ENCODE results near the gene LHFPL5. TPM values are rescaled to one million over a fixed set of nuclear protein-coding genes. Genes with fewer than 3 reads are reported as not detected.

LHFPL5 gene
- total and polyA plus RNA-seq, 2 of the 8 experiments (the other 6 are each of a cell fraction or from before 2014, with no cell fraction given) = 0.03 TPM; not detected in 1

DNA sequence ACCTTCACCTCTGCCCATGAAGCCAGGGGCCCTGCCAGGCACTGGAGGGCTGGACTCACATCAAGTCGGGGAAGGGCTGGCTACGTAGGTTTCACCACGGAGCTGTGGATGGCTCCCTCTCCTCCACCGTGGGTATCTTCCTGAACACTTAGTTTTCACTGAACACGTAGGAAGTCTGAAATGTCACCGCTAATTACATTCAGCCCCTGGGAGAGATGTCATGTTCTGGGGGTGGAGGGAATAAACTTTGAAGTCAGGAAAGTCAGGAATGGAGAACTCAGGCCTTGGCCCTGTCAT lies 6.5 kb downstream of the LHFPL5 start:
- no peak overlapping the region for H4K91ac ChIP-seq (replicated peaks; ENCODE audit: insufficient read length, low read length)
- H3K56ac ChIP-seq (replicated peaks; ENCODE audit: insufficient read length, low read depth, low read length) = no peak overlapping the region
- no peak overlapping the region for H2BK20ac ChIP-seq (ENCODE audit: low read length)
- no peak overlapping the region for H4K5ac ChIP-seq (ENCODE audit: insufficient read length, low read depth, low read length)
- no peak overlapping the region for H3K4me2 ChIP-seq (ENCODE audit: insufficient read depth in 1 of 2, low read depth in 2 of 2, low read length in 2 of 2)
- no peak overlapping the region for H3K9ac ChIP-seq (replicated peaks in 1 of 4; ENCODE audit: extremely low read depth in 1 of 4, low read depth in 3 of 4, low read length in 3 of 4)
- no peak overlapping the region for H2AK5ac ChIP-seq (ENCODE audit: low read depth, low read length)
- no peak overlapping the region for H3K14ac ChIP-seq (ENCODE audit: insufficient read length)
- H3K18ac ChIP-seq (ENCODE audit: extremely low read depth, low read length) = no peak overlapping the region
- H3K79me1 ChIP-seq (ENCODE audit: low read depth, low read length) = no peaks in the 10 kb centered on the region
- no peak overlapping the region for H2BK12ac ChIP-seq (ENCODE audit: low read depth, low read length)
- no peak overlapping the region for H3K23ac ChIP-seq (ENCODE audit: insufficient read length)
- no peak for DNase-seq (ENCODE audit: low read depth in 1 of 2, low spot score in 2 of 2)
- no peak overlapping the region for H2BK15ac ChIP-seq (ENCODE audit: low read length)
- no peak overlapping the region for H3K27ac ChIP-seq (ENCODE audit: low read depth, low read length)
- no peaks in the 10 kb centered on the region for H3K9me3 ChIP-seq (ENCODE audit: insufficient read depth in 2 of 2, low read depth in 1 of 2, low read length in 1 of 2)
- ChIA-PET POLR2A (ENCODE audit: partially characterized antibody) (interaction anchor here (0.8 to 2.5 kb wide), 2 partner anchors 47 to 75 kb away, joined by 3 to 12 read pairs; no protein-coding TSS in a partner anchor), CTCF (ENCODE audit: partially characterized antibody) (interaction anchor here (1.0 to 1.6 kb wide), 4 partner anchors 52 to 435 kb away, joined by 3 to 4 read pairs (median 4); partner anchors contain the start of gene RPL10A)
- no peaks in the 10 kb centered on the region for H4K20me1 ChIP-seq (replicated peaks in 1 of 2; ENCODE audit: control insufficient read depth in 1 of 2, insufficient read depth in 2 of 2, low read length in 2 of 2)
- H2BK5ac ChIP-seq (ENCODE audit: low read depth, low read length) = no peak overlapping the region
- no peak for FAIRE-seq
- no peak overlapping the region for H3K4ac ChIP-seq (replicated peaks; ENCODE audit: insufficient read length, low read depth, low read length)
- no peak overlapping the region for H3K4me3 ChIP-seq (ENCODE audit: extremely low read depth in 1 of 4, insufficient read depth in 2 of 4, low read depth in 3 of 4, low read length in 4 of 4)
- no peak overlapping the region for H2BK120ac ChIP-seq (replicated peaks; ENCODE audit: low read depth, low read length)
- no peak overlapping the region for H2AFZ ChIP-seq (ENCODE audit: low read length)
- no peaks in the 10 kb centered on the region for H3K79me2 ChIP-seq (ENCODE audit: control insufficient read depth in 1 of 2, insufficient read depth in 2 of 2, low read length in 2 of 2)
- no peaks in the 10 kb centered on the region for H3K36me3 ChIP-seq (ENCODE audit: control insufficient read depth in 2 of 4, insufficient read depth in 4 of 4, low read length in 3 of 4)
- no peak overlapping the region for H4K8ac ChIP-seq (ENCODE audit: extremely low read depth, insufficient read depth, low read length)
- peaks cover 0 to 3% (median 0%) of the 10 kb centered on the region in 4 experiments; a peak in 1 of 7 replicates for H3K4me1 ChIP-seq (replicated peaks in 1 of 4; ENCODE audit: control insufficient read depth in 3 of 4, insufficient read depth in 4 of 4, low read length in 3 of 4)
- 94% methylated on average over 6 of the region's 6 CpGs; no CpG with 5 or more reads in 1 of the 2 experiments for WGBS, 2 experiments (ENCODE audit: extremely low coverage in 1 of 2, insufficient coverage in 1 of 2, insufficient read length in 1 of 2, insufficient replicate concordance in 2 of 2, low coverage in 1 of 2, low lambda C conversion rate in 2 of 2, missing lambda C conversion rate in 1 of 2)
- no peaks in the 10 kb centered on the region for H3K27me3 ChIP-seq (replicated peaks in 1 of 4; ENCODE audit: control insufficient read depth in 3 of 4, extremely low read depth in 1 of 4, insufficient read depth in 3 of 4, low read length in 3 of 4)
- H3K23me2 ChIP-seq (ENCODE audit: low read depth, low read length) = no peaks in the 10 kb centered on the region
- TF ChIP-seq SAP30 (IDR thresholded peaks at IDR 0.05; ENCODE audit: insufficient read depth, insufficient replicate concordance, low read length) = no peak
- no peak for TF ChIP-seq ZNF274 (IDR thresholded peaks at IDR 0.05; ENCODE audit: borderline replicate concordance, extremely low read depth, low read length)
- no peak for TF ChIP-seq SP2 (IDR thresholded peaks at IDR 0.05; ENCODE audit: low read length)
- TF ChIP-seq SUZ12 (IDR thresholded peaks at IDR 0.05; ENCODE audit: low read length) = no peak
- no peak for TF ChIP-seq YY1 (IDR thresholded peaks at IDR 0.05; ENCODE audit: low read depth, low read length)
- TF ChIP-seq KDM1A (IDR thresholded peaks at IDR 0.05; ENCODE audit: borderline replicate concordance, low read length) = no peak
- TF ChIP-seq EP300 (IDR thresholded peaks at IDR 0.05; ENCODE audit: borderline replicate concordance in 1 of 2, low read depth in 2 of 2, low read length in 2 of 2) = no peak
- no peak for TF ChIP-seq CTBP2 (IDR thresholded peaks at IDR 0.05; ENCODE audit: borderline replicate concordance, insufficient read depth, insufficient read length, low read length)
- no peak for TF ChIP-seq TAF7 (optimal IDR thresholded peaks at IDR 0.05; ENCODE audit: borderline replicate concordance, low read depth, low read length)
- no peak for TF ChIP-seq HDAC2 (IDR thresholded peaks at IDR 0.05; ENCODE audit: borderline replicate concordance in 1 of 2, low read depth in 2 of 2, low read length in 2 of 2)
- no peak for TF ChIP-seq KDM4A (IDR thresholded peaks at IDR 0.05; ENCODE audit: low read depth, low read length, severe bottlenecking)
- no peak for TF ChIP-seq JUND (IDR thresholded peaks at IDR 0.05; ENCODE audit: low read length)
- TF ChIP-seq SP1 (IDR thresholded peaks at IDR 0.05; ENCODE audit: low read depth, low read length) = no peak
- no peak for TF ChIP-seq CHD2 (IDR thresholded peaks at IDR 0.05; ENCODE audit: low read length)

Measured in H1 (cell line).